GM19372 (cell line): ENCODE results near the gene LRMDA.

Experiments
- ATAC-seq: cut with Tn5 transposase; IDR thresholded peaks from one replicate; pipeline ENCODE4 v1.9.1; 2021; ENCODE audit warnings: mild to moderate bottlenecking, low read depth, moderate library complexity; ENCODE audit not compliant: unreplicated experiment

LRMDA gene

GRCh38 chr10:75875740-75876139, 444.3 kb downstream of the LRMDA start:
- ATAC-seq: no peak

GRCh38 chr10:75876710-75877109, 445.3 kb downstream of the LRMDA start:
- no peak for ATAC-seq

DNA sequence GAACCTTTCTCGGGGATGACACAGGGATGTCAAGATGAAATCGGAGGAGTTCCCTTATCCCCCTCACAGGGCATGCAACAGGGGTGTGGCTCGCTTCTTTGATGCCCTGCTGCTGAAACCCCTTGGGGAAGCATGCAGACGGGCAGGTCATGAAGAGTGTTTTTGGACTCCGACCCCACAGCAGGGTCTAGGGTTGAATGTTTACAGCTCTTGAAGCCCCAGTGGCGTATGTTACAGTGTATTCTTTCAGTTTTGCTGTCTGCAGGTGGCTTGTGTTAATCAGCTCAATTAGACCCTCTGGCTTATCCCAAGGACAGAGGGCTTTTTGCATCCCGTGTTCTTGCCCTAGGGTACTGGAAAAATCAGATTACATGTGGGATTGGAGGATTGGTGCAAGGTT, 446.5 kb downstream of the LRMDA start:
- ATAC-seq: no peak

- no peak for ATAC-seq
These were observed 447.2 kb downstream of the LRMDA start for GRCh38 chr10:75878586-75878985.

GRCh38 chr10:75880031-75880775, 448.8 kb downstream of the LRMDA start:
- ATAC-seq: no peak

GRCh38 chr10:75883081-75884072, 452.0 kb downstream of the LRMDA start:
- no peak for ATAC-seq

DNA sequence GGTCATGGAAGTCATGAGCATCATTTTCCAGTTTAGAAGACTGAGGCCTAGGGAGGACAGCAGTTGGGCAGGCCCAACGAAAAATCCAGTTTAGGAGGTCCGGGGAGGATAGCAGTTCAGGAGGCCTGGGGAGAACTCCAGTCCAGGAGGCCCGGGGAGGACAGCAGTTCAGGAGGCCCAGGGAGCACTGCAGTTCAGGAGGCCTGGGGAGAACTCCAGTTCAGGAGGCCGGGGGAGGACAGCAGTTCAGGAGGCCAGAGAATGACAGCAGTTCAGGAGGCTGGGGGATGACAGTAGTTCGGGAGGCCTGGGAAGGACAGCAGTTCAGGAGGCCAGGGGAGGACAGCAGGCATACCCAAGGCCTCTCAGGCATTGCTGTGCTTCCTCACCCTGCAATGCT, 453.4 kb downstream of the LRMDA start:
- no peak for ATAC-seq

DNA sequence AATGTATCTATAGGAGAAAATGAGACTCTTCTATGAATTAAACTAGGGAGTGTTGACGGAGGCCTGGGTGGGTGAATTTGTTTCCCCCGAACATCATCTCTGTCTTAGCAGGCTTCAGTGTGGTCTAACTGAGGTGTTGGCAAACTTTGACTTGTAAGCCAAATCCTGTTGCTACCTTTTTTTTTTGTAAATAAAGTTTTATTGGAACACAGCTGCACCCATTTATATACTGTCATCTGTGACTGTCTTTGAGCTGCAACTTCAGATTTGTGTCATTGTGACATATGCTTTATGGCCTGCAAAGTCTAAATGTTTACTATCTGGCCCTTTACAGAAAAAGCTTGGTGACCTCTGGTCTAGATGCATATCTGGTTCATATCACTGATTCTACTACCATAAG, 455.9 kb downstream of the LRMDA start:
- ATAC-seq: no peak

- no peak for ATAC-seq
These were observed 456.7 kb downstream of the LRMDA start for GRCh38 chr10:75887992-75888680.

GRCh38 chr10:75889051-75889450, 457.6 kb downstream of the LRMDA start:
- no peak for ATAC-seq

- no peak for ATAC-seq
These were observed 463.3 kb downstream of the LRMDA start for GRCh38 chr10:75894761-75895160.

GRCh38 chr10:75895259-75895658, 463.8 kb downstream of the LRMDA start:
- ATAC-seq: no peak

DNA sequence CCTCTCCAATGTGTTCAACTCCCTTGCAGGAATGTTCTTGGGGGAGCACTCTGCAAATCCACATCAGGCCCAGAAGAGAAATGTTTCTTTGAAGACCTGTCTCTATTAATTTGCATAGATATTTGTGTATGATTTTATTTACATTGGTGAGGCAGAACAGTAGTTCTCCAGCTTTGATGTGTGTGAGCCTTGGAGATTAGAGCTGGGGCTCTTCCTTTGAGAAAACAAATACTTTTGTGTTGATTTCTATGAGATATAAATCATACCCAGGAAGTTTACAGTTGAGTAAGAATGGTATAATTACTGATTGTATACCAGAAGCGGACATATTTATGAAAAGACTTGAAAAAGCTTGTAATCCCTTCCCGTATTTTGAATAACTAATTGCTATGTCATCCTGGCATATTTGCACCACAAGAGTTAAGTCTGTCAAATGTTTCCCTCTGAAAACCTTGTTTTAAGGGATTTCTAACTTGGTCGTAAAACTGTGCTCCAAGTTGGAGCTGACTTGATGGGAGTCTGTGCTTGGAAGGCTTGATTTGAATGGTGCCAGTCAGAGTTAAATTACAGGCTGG, 468.5 kb downstream of the LRMDA start:
- no peak for ATAC-seq

GRCh38 chr10:75902816-75903215, 471.4 kb downstream of the LRMDA start:
- ATAC-seq: no peak

DNA sequence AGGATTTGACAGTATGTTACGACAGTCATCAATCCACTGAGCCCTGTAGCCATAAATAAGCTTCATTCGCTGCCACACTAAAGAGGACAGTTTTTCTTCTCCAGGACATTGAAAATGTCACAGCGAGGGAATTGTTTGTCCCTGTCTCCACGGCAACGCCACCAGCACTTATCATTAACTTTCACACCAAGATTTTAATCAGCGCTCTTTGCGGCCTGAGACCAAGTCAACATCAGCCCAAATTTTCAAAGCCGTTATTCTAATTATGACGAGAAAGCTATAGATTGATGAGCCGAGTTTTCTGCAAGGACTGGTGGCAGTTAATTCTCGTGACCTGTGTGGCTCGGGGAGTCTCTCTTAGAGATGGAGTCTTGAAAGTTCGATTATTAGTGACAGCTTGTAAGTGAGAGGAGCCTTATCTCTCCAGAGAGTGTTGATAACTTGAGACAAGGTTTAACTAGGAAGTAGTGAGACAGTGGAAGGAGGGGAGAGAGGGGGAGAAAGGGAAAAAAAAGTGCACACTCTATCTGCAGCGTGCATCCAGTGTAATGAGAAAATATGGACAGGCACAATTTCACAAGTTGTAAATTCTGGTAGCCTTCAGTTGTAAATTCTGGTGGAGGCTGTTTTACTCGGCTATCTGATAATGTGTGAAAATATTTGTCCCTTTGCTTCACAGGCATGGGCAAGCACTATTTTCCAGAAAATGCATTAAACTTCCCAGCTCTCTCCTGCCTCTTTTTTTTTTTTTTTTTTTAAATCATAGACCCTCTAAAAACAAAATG, 473.3 kb downstream of the LRMDA start:
- no peak for ATAC-seq

DNA sequence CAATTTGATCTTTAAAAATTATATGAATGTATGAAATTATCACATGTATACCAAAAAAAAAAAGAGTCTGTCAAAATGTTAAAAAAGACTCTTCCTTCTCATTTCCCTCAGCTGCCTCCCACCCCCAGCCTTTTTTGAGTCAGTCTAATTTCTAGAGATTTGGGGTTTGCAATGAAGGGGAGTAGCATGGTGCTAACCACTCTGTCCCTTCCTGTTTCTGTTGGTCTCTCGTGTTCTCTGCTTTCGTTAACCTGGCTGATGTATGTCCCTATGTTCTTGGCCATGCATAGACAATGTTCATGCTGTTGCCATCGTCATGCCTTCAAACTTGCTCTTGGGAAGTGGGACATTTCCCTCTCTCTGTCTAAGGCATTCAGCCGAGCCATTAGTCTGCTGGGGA, 474.1 kb downstream of the LRMDA start:
- no peak for ATAC-seq

DNA sequence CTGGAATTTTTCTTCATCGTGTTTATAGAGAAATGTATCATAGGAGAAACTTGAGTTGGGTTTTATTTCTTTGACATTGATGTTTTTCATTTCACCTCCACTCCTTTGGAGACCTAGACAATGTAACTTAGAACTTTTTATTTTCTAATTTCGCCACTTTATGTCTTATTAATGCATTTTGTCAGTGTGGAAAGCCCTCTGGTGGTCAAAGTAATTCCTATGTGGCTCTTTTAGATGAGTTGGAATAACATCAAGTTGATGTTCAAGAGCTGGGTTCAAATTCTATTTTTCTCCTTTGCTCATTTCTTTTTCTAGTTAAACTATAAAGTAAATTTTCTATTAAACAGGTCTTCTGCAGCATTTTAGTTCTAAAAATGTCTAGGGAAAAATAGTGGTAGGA, 478.6 kb downstream of the LRMDA start:
- no peak for ATAC-seq

DNA sequence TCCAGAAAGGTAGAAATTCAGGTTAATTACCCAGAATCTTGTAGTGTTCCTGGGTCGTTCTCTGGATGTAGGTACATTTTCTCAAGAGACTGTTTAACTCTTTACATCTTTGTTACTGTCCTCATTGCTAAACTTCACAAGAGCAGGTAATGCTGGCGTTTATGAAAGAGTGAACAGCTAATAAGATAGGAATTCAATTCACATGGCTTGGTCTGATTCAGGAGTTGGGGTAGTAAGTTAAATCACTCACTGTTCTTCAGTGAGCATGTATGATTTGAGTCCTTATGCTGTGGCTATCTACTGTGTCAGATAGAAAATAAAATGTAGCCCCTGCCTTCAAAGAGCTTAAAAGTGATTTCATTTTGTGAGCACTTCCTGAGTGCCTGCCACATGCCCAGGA, 480.0 kb downstream of the LRMDA start:
- ATAC-seq: no peak

GRCh38 chr10:75916906-75917305, 485.5 kb downstream of the LRMDA start:
- no peak for ATAC-seq

DNA sequence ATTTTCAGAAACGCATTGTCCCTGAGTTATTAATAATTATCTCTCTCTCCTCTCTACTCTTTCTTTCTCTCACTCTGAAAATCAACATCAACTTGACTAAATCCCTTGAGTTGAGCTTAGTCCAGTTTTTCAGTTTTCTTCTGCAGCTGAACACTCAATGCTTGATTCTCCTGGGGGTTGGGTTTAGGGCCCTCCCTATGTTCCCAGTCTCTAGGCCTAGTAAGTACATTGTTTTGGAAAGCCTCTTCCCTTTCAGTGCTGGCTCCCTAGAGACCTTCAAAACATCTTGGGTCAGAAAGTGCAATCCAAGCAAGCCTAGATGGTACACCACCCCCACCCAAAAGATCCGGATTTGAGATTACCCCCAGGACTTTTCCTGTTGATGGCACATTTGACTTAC, 488.5 kb downstream of the LRMDA start:
- no peak for ATAC-seq
